ENCODE data around the gene G0S2.

Gene G0S2

DNA sequence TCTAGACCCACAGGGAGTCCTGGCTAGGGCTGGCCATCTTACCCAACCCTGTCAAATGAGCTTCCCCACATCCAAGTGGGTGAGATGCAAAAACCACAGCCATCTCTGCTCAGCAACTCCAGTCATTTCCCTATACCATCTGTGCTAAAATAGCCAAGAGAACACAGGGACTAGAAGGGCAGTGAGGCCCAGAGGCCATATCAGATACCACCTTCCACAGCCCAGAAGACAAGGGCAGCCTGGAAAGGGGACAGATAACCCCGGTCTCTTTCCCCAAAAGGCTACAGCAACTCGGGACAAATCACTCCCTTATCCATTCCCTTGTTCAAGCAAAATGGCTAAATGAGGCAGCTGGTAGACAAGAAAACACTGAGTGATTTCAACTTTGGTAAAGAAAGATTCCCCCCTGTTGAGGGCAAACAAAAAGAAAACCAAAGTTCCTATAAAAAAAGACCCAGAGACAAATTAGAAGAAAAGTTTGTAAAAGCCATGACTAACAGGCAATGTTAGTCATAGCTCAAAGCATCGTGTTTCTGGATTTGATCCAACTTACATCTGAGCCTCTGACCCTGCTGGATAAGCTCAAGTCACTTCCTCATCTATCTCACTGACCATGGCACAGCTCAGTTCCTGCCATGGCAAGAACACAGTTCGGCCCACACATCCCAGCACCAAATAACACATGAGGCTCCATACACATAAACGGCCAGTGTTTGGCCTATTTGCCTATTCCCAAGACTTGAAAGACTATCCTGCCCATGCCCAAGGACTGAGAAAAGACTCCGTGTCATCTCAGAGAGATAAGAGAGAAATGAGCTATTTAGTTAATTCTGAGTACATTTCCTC lies 26.1 kb upstream of the G0S2 start:
- no peak for DNase-seq (ENCODE audit: low read depth in 2 of 2)

DNA sequence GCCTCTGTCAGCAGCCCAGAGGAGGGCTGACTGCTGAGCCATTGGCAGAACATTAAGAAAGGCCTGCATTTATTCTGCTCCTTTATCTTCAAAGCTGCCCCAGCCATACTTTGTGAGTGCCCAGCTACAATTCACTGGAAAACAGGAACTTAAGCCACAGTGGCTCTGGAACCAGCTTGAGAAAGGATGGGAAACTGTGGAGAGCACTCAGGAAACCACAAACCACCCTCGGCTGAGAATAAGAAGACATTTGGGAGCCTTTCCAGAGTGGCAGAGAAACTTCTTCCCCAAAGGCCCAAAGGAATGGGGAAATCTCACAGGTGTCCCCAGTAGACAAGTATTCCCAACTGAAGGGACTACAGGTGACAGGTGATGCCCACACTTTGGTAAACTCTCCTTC lies 24.8 kb upstream of the G0S2 start:
- no peak for DNase-seq (ENCODE audit: low read depth in 2 of 2)

DNA sequence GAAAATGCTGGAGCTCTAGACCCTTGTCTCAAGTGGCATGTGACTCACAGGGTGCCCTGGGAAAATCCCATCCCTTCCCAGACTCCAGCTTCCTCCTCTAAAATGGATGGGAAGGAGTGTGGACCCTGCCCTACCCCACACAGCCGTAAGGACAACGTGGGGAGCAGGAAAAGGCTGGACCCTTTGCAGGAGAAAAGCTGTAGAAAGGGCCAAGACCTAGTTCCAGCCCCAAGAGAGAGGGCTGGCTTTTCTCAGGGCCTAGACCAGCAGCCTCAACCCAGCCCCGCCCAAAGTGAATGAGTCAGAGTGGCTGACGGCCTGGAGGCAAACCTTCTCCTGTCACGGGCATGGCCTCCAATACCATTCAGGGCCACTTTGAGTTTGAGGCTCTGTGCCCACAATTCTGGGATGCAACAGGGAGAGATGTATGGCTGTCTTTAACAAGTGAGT lies 24.0 kb upstream of the G0S2 start:
- peak; percentile 34 to 39 for DNase-seq (ENCODE audit: low read depth in 2 of 2)

DNA sequence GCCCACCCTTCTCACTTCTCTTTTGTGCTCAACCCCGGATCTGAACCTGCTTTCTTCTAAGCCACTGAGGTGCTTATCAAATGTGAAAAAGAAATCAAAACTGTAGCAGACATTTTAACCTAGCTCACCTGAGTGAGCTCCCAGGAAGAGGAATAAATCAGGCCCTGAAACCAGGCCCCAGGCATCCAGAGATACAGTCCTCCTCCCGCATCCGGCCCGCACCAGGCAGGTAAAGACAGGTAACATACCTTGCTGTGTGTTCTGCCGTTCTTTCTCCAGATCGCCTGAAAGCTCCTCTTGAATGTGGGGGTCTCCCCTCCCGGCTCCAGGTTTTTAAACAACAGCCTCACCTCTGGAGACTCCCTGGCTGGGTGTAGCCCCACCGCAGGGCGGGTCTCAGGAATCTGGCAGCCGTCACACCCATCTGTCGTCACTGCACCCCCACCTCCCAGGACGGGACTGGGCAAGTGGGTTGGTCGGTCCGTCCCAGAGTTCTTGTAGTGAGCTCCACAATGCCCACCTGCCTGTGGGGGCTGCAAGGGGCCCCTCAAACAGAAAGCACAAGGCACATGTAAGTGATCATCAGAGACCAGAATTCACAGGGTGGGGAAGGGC lies 23.0 kb upstream of the G0S2 start, which contains the start of gene LAMB3:
Gene LAMB3, minus strand, starts transcription at position 305 of the 615 bp plus-strand sequence. CDS start 1,481 bp downstream, outside the sequence.
- no peak for DNase-seq (ENCODE audit: low read depth in 2 of 2)

DNA sequence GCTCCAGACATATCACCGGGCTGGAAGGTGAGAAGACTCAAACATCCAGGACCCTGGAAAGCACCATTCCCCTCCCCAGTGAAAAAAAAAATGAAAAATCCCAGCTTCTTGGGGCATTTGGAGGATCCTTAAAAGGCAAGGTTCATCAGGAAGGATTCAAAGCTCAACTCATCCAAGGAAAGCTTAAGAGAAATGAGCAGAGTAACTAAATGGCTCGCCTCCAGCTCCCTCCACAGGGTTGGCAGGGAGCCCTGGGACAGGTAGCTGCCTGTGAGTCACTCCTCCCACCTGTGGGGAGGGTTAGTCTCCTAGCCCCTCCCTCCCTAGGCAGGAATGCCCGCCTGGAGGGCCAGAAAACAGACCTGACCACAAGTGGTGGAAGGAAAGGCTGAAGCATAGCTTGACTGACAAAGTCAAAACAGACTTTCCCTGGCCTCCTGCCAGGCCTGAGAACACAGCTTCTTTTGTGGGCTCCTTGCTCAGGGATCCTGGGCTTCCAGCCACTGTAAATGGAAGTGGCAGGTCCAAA lies 22.3 kb upstream of the G0S2 start:
- peak in 1 of 2 donors; percentile 32 for DNase-seq (ENCODE audit: low read depth in 2 of 2)

DNA sequence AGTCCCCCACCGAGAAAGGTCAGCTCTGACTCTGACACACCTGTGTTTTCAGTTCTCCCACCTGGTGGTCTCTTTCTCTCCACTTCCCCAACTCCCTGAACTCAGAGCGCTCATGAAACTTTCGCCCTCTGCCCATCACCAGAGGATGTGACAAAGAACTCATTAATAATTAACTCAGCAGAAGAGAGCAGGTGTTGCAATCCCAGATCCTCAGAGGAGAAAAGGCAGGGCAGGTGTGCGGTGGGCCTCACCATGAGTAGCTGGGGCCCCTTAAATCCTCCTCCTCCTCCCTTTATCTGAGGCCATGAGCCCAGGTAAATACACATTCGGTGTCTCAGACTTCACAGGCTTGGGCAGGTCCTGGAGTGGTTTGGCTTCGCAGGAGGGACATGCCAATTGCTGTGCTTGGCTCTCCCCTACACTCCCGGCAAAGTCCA lies 21.3 kb upstream of the G0S2 start:
- no peak for DNase-seq (ENCODE audit: low read depth in 2 of 2)

DNA sequence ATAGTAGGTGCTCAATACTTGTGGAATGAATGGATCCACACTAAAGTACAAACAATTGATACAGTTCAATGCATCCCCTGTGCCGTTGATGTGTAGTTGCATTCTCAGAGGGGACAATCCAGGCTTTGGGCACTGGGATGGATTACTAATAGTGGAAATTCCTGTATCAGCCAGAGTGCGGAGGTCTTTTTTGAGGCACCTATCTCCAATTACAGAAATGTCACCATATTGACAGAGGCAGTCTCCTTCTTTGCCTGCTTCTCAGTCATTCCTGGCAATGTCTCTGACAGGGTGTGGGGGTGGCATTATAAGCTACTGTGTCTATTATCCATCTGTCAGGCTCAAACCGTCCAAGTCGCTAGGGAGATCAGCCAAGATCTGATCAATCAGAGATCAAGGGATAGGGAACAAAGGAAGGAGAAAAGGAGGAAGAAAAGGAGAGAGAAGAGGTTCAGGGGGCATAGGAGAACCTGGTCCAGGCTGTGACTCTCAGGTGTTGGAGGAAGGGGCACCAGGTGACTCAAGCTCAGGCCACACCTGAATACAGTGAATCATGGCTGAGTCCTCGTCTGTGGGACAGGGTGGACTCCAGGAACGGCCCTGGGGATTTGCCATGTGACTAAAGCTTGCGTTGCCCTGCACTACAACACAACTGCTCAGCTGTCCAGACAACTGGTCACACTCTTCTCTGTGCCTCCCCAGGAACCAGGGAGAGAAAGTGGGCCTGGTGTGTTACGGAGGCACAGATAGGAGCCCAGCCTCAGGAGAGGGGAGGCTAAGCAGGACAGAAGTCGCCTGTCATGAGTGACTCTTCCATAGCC lies 19.6 kb upstream of the G0S2 start:
- DNase-seq (ENCODE audit: low read depth in 2 of 2): no peak

DNA sequence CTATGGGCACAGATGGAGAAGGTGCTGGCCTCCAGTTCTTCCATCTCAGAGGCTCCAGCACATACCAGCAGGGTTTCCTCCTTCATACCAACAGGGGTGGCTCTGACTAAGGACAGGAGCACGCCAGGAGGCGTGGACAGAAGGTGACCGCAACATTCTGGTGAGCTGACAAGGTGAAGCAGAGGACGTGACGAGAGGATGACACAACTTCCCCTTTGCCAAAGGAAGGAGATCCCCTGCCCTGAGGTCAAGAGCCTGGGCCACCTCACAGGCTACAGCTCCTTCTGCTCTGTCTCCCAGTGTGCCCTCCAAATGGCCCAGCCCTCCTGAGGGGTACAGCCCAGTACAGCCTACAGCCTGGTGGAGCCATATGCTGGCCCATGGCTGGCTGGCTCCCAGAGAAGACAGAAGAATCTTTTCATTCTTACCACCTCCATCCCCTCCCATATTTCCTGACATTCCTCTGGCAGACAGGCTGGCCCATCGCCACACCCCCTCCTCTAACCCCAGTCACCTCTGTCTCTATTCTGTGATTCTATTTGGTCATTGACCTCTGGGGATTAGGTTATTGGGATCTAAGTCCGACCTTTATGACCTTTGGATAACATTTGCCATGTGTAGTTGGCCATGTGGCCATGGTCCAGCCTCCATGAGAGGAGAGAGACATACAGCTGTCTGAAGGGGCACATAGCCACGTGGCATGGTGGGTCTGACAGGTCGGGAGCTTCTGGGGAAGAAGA lies 17.9 kb upstream of the G0S2 start:
- no peak for DNase-seq (ENCODE audit: low read depth in 2 of 2)

DNA sequence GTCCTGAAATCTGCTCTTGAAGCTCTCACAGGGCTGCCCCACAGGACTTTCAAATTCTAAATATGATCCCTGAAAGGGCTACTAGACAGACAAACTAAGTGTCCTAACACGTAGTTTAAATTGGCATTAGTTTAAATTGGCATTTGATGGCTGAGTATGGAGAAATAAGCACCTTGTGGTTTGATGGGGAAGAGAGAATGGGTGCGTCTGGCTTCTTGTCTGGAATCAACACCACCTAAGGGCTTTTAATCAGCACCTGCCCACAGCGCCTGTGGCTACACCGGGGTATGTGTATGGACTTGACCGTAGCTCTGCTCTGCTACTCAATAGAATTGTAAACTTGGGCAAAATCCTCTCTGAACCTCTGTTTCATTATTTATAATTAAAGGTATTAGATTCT lies 17.3 kb upstream of the G0S2 start:
- no peak for DNase-seq (ENCODE audit: low read depth in 2 of 2)

DNA sequence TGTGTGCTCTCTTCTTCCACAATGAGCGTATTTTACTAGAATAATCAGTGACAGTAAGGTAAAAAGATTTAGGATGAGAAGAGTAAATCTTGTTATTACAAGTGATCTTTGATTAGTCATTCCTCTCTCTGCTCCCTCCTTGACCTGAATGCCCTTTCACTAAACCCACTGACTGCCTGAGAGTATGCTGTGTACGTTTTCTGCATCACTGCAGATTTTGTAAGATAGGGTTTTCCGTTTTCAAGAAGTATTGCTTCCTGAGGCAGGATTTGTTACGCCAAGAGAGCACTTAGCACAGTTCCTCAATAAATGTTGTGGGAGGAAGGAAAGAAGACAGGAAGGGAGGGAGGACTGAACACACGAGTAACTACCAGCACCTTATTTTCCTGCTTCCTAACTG lies 15.3 kb upstream of the G0S2 start:
- DNase-seq (ENCODE audit: low read depth in 2 of 2): no peak

DNA sequence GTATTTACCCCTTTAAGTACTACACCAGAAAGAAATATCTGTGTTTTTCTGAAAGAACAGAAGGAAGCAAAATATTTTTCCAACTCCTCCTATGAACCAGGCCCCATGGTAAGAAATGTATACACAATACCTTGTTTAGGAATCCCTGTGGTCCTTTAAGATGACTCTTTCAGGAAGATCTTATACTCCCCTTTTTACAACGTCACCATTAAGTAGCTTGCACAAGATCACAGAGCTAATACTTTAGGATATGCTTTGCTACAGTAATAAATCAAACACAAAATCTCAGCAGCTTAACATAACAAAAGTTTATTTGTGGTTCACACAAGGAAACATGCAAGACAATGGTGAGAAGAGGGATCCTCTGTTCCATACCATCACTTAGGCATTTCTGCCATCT lies 14.1 kb upstream of the G0S2 start:
- DNase-seq (ENCODE audit: low read depth in 2 of 2): no peak

DNA sequence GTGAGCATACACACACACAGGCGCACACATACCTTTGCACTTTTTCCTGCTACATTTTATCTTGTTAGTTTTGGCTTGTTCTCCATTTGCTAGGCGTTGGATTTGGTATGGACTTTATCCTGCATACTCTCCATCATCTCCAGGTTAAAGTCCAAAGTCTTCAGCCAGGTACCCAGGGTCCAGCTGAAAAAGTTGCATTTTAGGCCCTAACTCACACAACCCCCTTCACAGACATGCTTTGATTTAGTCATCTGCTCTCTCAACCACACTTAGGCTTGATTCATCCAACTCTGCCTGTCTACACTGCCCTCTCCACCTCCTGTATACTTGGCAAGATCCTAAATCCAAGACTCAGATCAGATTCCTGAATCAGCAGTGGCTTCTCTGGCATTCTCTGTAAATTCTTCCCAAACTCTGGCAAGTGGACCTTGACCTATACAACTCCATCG lies 12.3 kb upstream of the G0S2 start:
- no peak for DNase-seq (ENCODE audit: low read depth in 2 of 2)

DNA sequence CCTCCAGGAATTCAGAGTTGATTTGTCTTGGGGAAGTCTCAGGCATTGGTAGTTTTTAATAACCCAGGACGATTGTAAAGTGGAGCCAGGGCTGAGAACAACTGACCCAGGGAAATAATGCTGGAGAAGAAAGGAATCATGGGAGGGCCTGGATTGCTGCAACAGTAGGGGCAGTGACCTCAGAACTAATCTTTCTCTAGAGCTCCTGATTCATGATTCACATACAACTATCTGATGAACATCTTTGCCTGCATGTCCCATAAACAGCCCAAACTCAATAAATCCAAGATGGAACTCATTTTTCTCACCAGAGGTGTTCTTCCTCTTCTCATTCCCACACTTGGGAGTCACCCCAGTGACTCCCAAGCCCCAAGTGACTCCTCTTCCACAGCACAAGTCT lies 8.1 kb upstream of the G0S2 start:
- DNase-seq (ENCODE audit: low read depth in 2 of 2): no peak

DNA sequence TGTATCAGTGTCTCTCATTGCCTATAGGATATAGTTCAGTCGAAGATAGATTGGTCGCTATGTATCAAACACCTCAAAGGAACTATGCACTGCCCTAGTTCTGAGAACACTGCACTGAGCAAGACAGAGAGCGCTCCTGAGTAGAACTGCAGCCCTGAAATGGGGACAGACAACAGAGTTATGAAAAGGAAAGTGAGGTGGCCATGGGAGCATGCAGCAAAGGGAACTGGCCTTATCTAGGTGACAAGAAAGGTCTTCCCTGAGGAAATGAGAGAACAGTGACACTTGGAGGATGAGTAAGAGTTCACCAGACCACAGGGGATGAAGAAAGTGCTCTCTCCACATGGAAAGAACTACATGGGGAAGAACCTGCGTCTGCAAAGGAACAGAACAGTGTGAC lies 7.5 kb upstream of the G0S2 start:
- no peak for DNase-seq (ENCODE audit: low read depth in 2 of 2)

DNA sequence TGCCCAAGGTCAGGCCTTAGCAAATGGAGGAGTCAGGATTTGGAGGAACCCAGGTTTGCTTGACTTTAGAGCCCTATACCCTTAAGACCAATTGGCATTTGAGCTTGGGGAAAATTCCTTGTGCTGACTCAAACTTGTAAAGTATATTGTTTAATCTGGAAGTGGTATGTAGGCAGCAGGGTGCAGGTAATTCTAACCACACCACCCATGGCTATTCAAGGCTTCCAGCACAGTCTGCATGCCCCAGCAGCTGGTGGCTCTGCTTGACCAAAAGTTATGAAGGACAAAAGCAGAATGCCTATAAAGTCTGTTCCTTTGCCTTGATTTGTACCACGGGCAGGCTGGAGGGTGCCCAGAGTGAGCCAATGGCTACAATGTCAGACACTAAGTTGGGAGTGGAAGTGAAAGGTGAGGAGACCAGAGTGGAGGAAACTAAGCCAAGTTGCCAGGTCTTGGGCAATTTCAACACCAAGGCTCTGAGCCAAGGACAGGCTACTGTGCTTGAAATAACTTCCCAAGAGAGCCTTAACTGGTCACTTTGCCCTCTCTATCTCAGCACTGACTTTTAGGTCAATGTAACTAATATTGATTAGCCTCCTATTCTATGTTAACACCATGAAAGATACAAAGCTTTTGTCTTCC lies 4.7 kb upstream of the G0S2 start:
- no peak for DNase-seq (ENCODE audit: low read depth in 2 of 2)

DNA sequence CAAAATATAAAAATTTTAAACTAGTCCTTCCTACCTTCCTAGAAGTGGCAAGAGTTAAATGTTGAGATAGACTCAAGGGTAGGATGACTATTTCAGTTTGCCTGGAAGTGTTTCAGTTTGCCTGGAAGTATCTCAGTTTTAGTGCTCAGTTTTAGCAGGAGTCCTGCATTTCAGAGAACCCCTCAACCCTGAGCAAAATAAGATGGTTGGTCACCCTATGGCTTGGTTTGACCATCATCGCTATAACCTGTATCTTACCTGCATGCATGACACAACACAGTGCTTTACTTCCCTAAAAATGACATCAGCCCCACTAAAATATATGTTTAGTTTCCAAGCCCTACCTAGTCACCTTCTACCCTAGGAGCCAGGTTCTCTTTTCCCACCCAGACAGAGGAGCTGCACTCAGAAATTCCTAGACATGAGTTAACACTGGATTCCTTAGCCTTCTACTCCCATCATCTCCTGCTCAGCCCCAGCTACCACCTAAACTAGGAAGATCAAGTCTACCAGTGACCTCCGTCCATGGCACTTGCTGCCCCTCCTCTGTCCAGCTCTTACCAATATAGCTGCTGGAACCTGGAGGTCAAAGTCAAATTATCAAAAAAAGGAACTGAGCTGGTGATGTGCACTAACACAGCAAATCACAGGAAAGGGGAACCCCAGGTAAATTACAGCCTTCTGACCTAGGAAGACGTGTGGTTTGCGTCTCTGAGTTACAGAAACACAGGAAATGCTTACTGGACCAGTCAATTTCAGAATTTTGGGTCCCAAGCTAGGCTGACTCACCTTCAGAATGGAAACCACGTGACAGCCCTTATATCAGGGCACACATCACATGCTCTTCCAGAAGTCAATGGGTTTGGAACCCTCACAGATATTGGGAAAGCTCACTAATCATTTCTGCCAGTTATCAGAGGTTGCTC lies 2.2 kb upstream of the G0S2 start:
- no peak for DNase-seq (ENCODE audit: low read depth in 2 of 2)

DNA sequence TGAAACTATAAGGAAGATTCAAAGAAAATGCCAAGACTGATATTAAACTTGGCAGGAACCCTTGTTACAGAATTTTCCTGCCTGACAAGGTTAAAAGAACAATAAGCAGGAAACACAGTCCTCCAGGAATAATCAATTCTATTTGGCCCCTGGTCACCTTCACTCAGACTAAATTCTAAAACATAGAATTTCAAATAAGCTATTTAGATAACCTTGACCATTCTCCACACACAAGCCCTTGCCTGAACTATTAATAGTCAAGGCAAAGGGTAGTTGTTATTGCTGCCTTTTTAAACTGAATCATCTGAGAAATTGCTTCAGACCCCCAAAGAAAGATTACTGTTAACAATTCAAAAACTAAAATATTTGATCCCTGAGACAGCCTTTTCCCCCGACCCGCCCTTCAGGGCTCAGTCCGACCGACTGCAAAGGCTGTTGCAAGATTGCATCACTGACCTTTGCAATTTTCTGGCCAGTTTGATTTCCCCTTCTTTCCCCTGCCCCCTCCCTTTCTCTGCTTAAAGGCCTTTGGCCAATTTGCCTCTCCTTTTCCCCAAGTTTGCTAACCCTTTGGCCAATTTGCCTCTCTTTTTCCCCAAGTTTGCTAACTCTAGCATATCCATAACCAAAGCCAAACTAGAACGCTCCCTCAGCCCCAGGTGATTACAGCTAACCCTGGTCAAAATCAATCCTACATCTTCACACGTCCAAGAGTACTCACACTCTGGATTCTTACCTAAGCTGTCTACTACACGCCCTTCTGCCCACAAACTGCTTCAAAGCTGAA lies 1.4 kb upstream of the G0S2 start:
- DNase-seq (ENCODE audit: low read depth in 2 of 2): no peak

DNA sequence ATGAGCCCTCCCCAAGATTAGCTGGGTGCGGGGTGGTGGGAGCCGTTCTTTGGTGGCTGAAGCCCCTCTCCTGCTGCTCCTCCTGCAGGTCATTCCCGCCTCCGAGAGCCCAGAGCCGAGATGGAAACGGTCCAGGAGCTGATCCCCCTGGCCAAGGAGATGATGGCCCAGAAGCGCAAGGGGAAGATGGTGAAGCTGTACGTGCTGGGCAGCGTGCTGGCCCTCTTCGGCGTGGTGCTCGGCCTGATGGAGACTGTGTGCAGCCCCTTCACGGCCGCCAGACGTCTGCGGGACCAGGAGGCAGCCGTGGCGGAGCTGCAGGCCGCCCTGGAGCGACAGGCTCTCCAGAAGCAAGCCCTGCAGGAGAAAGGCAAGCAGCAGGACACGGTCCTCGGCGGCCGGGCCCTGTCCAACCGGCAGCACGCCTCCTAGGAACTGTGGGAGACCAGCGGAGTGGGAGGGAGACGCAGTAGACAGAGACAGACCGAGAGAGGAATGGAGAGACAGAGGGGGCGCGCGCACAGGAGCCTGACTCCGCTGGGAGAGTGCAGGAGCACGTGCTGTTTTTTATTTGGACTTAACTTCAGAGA lies 448 bp downstream of the G0S2 start:
- DNase-seq (ENCODE audit: low read depth in 2 of 2): no peak

All from stimulated activated CD4-positive, alpha-beta T cell treated with anti-CD3 and anti-CD28 coated beads, Interleukin-1b, Interleukin-23, amount 100 ng/mL, for 4 hours (primary cell).